OCI-LY1 (cell line): ENCODE results near the gene CTIF.

Source experiments
- H2AFZ ChIP-seq: fragments of 200-600 bp; sonication (generic), shearing (Covaris generic); 2 replicates; pipeline ENCODE4 v1.6.0; 2014; ENCODE audit warnings: antibody characterized with exemption, mild to moderate bottlenecking, low read length
- H3F3A ChIP-seq: fragments of 200-600 bp; sonication (generic), shearing (Covaris generic); 2 replicates; pipeline ENCODE4 v1.6.0; 2014; ENCODE audit warnings: mild to moderate bottlenecking, antibody characterized with exemption, low read length, moderate library complexity; ENCODE audit not compliant: insufficient read depth
- H3K27ac ChIP-seq: fragments of 200-600 bp; sonication (generic); 2 replicates; pipeline ENCODE4 v1.5.1; 2014; ENCODE audit warnings: low read length, mixed run types, mild to moderate bottlenecking, low read depth; ENCODE audit not compliant: poor library complexity, severe bottlenecking
- H3K27me3 ChIP-seq: fragments of 200-600 bp; sonication (generic); 2 replicates; pipeline ENCODE4 v1.6.0; 2014; ENCODE audit warnings: antibody characterized with exemption, mild to moderate bottlenecking, low read length, moderate library complexity; ENCODE audit not compliant: insufficient read depth
- H3K36me3 ChIP-seq: fragments of 200-600 bp; sonication (generic); 2 replicates; pipeline ENCODE4 v1.6.1; 2014; ENCODE audit warnings: mild to moderate bottlenecking, antibody characterized with exemption, low read length, moderate library complexity, mixed read lengths; ENCODE audit not compliant: insufficient read depth
- H3K4me1 ChIP-seq: fragments of 200-600 bp; sonication (generic); 2 replicates; pipeline ENCODE4 v1.5.1; 2014; ENCODE audit warnings: mild to moderate bottlenecking, low read length, moderate library complexity; ENCODE audit not compliant: insufficient read depth, severe bottlenecking
- H3K4me2 ChIP-seq: fragments of 200-600 bp; sonication (generic), shearing (Covaris generic); 2 replicates; pipeline ENCODE4 v1.6.1; 2014; ENCODE audit warnings: low read length
- H3K4me3 ChIP-seq: fragments of 200-600 bp; sonication (generic); 2 replicates; pipeline ENCODE4 v1.5.1; 2014; ENCODE audit warnings: low read length, low read depth, mild to moderate bottlenecking, mixed read lengths; ENCODE audit not compliant: poor library complexity, severe bottlenecking
- H3K79me2 ChIP-seq: fragments of 200-600 bp; shearing (Covaris generic); 2 replicates; pipeline ENCODE4 v1.6.1; 2016; ENCODE audit warnings: mixed run types, low read length, mixed read lengths; ENCODE audit not compliant: insufficient read depth
- H3K9ac ChIP-seq: fragments of 200-600 bp; sonication (generic), shearing (Covaris generic); 2 replicates; pipeline ENCODE4 v1.6.1; 2014; ENCODE audit warnings: mild to moderate bottlenecking, low read length, mixed read lengths
- H3K9me2 ChIP-seq: fragments of 200-600 bp; sonication (generic), shearing (Covaris generic); 2 replicates; pipeline ENCODE4 v1.6.1; 2014; ENCODE audit warnings: low read depth, mild to moderate bottlenecking, low read length, mixed read lengths
- H3K9me3 ChIP-seq: fragments of 200-600 bp; shearing (Covaris generic); 2 replicates; pipeline ENCODE4 v1.6.1; 2014; ENCODE audit warnings: low read length, mixed read lengths
- H4K20me1 ChIP-seq: fragments of 200-600 bp; sonication (generic), shearing (Covaris generic); 2 replicates; pipeline ENCODE4 v1.6.0; 2016; ENCODE audit warnings: mild to moderate bottlenecking, low read length; ENCODE audit not compliant: insufficient read depth
- CTCF ChIP-seq: fragments of 200-600 bp; sonication (generic), shearing (Covaris generic); IDR thresholded peaks from 2 replicates; pipeline ENCODE4 v1.5.1; 2017; ENCODE audit warnings: mild to moderate bottlenecking, antibody characterized with exemption, low read length, moderate library complexity, mixed read lengths
- EZH2 ChIP-seq: fragments of 200-600 bp; sonication (generic), shearing (Covaris generic); IDR thresholded peaks from 2 replicates; pipeline ENCODE4 v1.8.0; 2017; ENCODE audit warnings: borderline replicate concordance, mixed run types, mild to moderate bottlenecking, antibody characterized with exemption, low read length, moderate library complexity, mixed read lengths

The CTIF gene

DNA sequence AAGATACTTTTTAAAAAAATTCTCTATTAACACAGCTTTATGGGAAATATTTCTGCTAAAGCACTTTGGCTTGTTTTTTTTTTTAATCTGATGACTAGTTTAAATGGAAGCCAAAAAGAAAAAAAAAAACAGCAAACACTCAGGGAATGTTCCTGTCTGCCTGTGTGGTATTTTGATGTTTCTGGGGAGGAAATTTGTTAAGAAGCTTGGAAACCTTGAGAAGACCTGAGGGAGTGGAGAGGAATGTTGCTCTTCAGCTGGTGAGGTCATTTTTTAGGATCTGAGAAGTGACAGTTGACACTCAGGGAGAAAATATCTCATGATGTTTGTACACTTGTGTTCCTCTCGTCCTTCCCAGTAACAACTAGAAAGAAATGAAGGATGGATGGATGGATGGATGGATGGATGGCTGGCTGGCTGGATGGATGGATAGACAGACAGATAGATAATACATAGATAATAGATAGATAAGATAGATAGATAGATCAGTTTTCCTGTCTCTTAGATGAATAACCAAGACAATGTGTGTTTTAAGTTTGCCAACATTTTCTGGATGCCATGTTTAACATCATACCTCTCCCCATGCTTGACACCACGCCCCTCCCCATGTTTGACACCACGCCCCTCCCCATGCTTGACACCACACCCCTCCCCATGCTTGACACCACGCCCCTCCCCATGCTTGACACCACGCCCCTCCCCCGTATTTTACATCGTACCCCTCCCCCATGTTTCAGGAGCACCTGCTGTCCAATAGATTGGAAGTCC lies 84.8 kb downstream of the CTIF start:
- Histone ChIP-seq H3K27ac (no peak overlapping the region), H3K27me3 (no peaks in the 10 kb centered on the region), H2AFZ (no peak overlapping the region), H3F3A (no peaks in the 10 kb centered on the region), H3K4me2 (no peak overlapping the region), H4K20me1 (no peaks in the 10 kb centered on the region), H3K79me2 (no peaks in the 10 kb centered on the region), H3K9ac (no peak overlapping the region), H3K4me1 (peaks cover 11% of the 10 kb centered on the region), H3K9me2 (no peaks in the 10 kb centered on the region), H3K9me3 (no peaks in the 10 kb centered on the region), H3K4me3 (no peak overlapping the region), H3K36me3 (no peaks in the 10 kb centered on the region)
- no peak for TF ChIP-seq EZH2

GRCh38 chr18:48624856-48625255 lies 86.0 kb downstream of the CTIF start:
- H3K79me2 ChIP-seq = no peaks in the 10 kb centered on the region
- no peaks in the 10 kb centered on the region for H4K20me1 ChIP-seq
- no peak overlapping the region for H3K27ac ChIP-seq
- no peaks in the 10 kb centered on the region for H3F3A ChIP-seq
- H3K9me3 ChIP-seq = no peaks in the 10 kb centered on the region
- H3K4me2 ChIP-seq = no peak overlapping the region
- H3K27me3 ChIP-seq = no peaks in the 10 kb centered on the region
- no peak overlapping the region for H3K4me3 ChIP-seq
- TF ChIP-seq EZH2 = no peak
- TF ChIP-seq CTCF = no peak
- no peak overlapping the region for H3K9ac ChIP-seq
- H3K9me2 ChIP-seq = no peaks in the 10 kb centered on the region
- H3K36me3 ChIP-seq = no peaks in the 10 kb centered on the region
- peaks cover 11% of the 10 kb centered on the region for H3K4me1 ChIP-seq
- H2AFZ ChIP-seq = no peak overlapping the region

DNA sequence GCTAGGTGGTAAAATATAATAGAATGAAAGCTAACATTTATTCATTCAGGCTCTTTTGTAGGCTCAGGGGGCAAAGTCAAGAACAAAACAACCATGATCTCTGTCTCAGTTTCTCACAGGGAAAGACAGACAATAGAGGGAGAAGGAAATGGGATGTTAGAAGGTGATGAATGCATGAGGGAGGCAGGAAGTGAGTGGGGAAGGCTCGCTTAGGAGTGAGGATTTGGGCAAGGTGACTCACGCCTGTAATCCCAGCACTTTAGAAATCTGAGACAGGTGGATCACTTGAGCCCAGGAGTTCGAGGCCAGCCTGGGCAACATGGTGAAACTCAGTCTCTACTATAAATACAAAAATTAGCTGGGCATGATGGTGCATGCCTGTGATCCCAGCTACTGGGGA lies 88.4 kb downstream of the CTIF start:
- TF ChIP-seq CTCF (no peak), EZH2 (no peak)
- H3K36me3 ChIP-seq = no peaks in the 10 kb centered on the region
- H3K4me3 ChIP-seq = no peak overlapping the region
- H3K79me2 ChIP-seq = no peaks in the 10 kb centered on the region
- no peaks in the 10 kb centered on the region for H4K20me1 ChIP-seq
- no peak overlapping the region for H3K27ac ChIP-seq
- no peak overlapping the region for H3K9ac ChIP-seq
- no peak overlapping the region for H3K4me2 ChIP-seq
- no peaks in the 10 kb centered on the region for H3K27me3 ChIP-seq
- no peaks in the 10 kb centered on the region for H3K9me3 ChIP-seq
- no peak overlapping the region for H2AFZ ChIP-seq
- peaks cover 11% of the 10 kb centered on the region for H3K4me1 ChIP-seq
- no peaks in the 10 kb centered on the region for H3K9me2 ChIP-seq
- no peaks in the 10 kb centered on the region for H3F3A ChIP-seq
